Right lobe of liver (tissue), 4 donors: ENCODE results near the gene TTC39A.

Experiments
- CTCF ChIP-seq, 4 donors: fragments of 200-600 bp in 3 of 4; fragments of 450-650 bp in 1 of 4; IDR thresholded peaks; one replicate each; pipeline versions ENCODE4 v1.5.1 to v1.8.0; 2016 to 2022; ENCODE audit warnings: antibody characterized with exemption in 4 of 4, mild to moderate bottlenecking in 2 of 4
- POLR2A ChIP-seq: fragments of 450-650 bp; IDR thresholded peaks from one replicate; pipeline ENCODE4 v1.6.1; 2017; ENCODE audit warnings: antibody characterized with exemption, mild to moderate bottlenecking
- donor health status: DM: no; HTN: no; CAD: no.
- donor health status: DM: no; HTN: no; CAD: no.
- donor health status: DM: no; HTN: yes; CAD: no.

- TF ChIP-seq CTCF (IDR thresholded peaks at IDR 0.05), result no peak
- TF ChIP-seq POLR2A, result peak; percentile 58
Measured at GRCh38 chr1:51329443-51330325, 678 bp downstream of the TTC39A start.
